SK-N-SH (cell line): ENCODE results near the gene KAT2A. TPM values are rescaled to one million over a fixed set of nuclear protein-coding genes. Genes with fewer than 3 reads are reported as not detected.

Experiments used
- CTCF ChIA-PET: fragments of 300-600, 350-600 bp; formaldehyde crosslinking; extraction: SDS; loops from one replicate; lab custom pipeline; 2021; lab: Yijun Ruan, JAX
- POLR2A ChIA-PET: fragments of 350-600 bp; sonication (Branson Sonifier 250); formaldehyde crosslinking; extraction: SDS; loops from one replicate; lab custom pipeline; 2020; ENCODE audit warnings: antibody characterized with exemption, inconsistent platforms; lab: Yijun Ruan, JAX
- DNase-seq: peaks from one replicate; pipeline ENCODE4 v3.0.0; 2012
- H2AFZ ChIP-seq: fragments of 200-600 bp; sonication (generic); 2 replicates; pipeline ENCODE4 v1.8.1; 2016; ENCODE audit warnings: antibody characterized with exemption, mild to moderate bottlenecking, low read depth
- H3F3A ChIP-seq: fragments of 200-600 bp; sonication (generic); replicated peaks from 2 replicates; pipeline ENCODE3; 2016; ENCODE audit warnings: antibody characterized with exemption, mild to moderate bottlenecking; ENCODE audit not compliant: insufficient read depth
- H3K27ac ChIP-seq, 2 experiments: fragments of 200-500 bp in 1 of 2; fragments of 200-600 bp in 1 of 2; sonication (Bioruptor generic) in 1 of 2; sonication (generic), shearing (Covaris generic) in 1 of 2; 2 replicates each; pipeline versions ENCODE4 v1.5.1 to v1.6.1; 2014 to 2016; ENCODE audit warnings: low read depth in 2 of 2, inconsistent platforms in 1 of 2, low read length in 1 of 2, mild to moderate bottlenecking in 1 of 2, mixed read lengths in 1 of 2
- H3K27me3 ChIP-seq: fragments of 200-600 bp; sonication (generic), shearing (Covaris generic); 2 replicates; pipeline ENCODE4 v1.6.1; 2016; ENCODE audit warnings: mixed run types; ENCODE audit not compliant: insufficient read depth
- H3K36me3 ChIP-seq, 2 experiments: fragments of 200-500 bp in 1 of 2; fragments of 200-600 bp in 1 of 2; sonication (Bioruptor generic) in 1 of 2; sonication (generic) in 1 of 2; replicated peaks in 1 of 2; 2 replicates each; pipeline versions ENCODE3 to v1.5.1; 2014 to 2016; ENCODE audit warnings: low read length in 1 of 2, mild to moderate bottlenecking in 1 of 2; ENCODE audit not compliant: insufficient read depth in 2 of 2, control insufficient read depth in 1 of 2
- H3K4me1 ChIP-seq, 2 experiments: fragments of 200-500 bp in 1 of 2; fragments of 200-600 bp in 1 of 2; sonication (Bioruptor generic) in 1 of 2; sonication (generic), shearing (Covaris generic) in 1 of 2; 2 replicates each; pipeline versions ENCODE4 v1.5.1 to v1.6.1; 2014 to 2016; ENCODE audit warnings: low read depth in 1 of 2, low read length in 1 of 2, mixed run types in 1 of 2; ENCODE audit not compliant: insufficient read depth in 2 of 2, control insufficient read depth in 1 of 2
- H3K4me2 ChIP-seq: fragments of 200-600 bp; sonication (generic), shearing (Covaris generic); 2 replicates; pipeline ENCODE4 v1.6.1; 2017; ENCODE audit warnings: mixed run types
- H3K4me3 ChIP-seq, 2 experiments: fragments of 200-500 bp in 1 of 2; fragments of 200-600 bp in 1 of 2; sonication (Bioruptor generic) in 1 of 2; sonication (generic), shearing (Covaris generic) in 1 of 2; 2 replicates each; pipeline versions ENCODE4 v1.5.1 to v1.8.1; 2014 to 2016; ENCODE audit warnings: low read depth in 2 of 2, inconsistent platforms in 1 of 2, low read length in 1 of 2, mild to moderate bottlenecking in 1 of 2, mixed read lengths in 1 of 2, moderate library complexity in 1 of 2
- H3K79me2 ChIP-seq: fragments of 200-600 bp; sonication (generic); 2 replicates; pipeline ENCODE4 v1.8.1; 2017; ENCODE audit warnings: mild to moderate bottlenecking; ENCODE audit not compliant: insufficient read depth
- H3K9ac ChIP-seq: fragments of 200-600 bp; sonication (generic); 2 replicates; pipeline ENCODE4 v1.6.1; 2017; ENCODE audit warnings: mixed run types
- H3K9me2 ChIP-seq: fragments of 200-600 bp; sonication (generic); 2 replicates; pipeline ENCODE4 v1.6.1; 2017; ENCODE audit warnings: mixed run types
- H3K9me3 ChIP-seq: fragments of 200-600 bp; sonication (generic); 2 replicates; pipeline ENCODE4 v1.6.1; 2017; ENCODE audit warnings: mixed run types, mild to moderate bottlenecking, moderate library complexity
- H4K20me1 ChIP-seq: fragments of 200-600 bp; sonication (generic); 2 replicates; pipeline ENCODE4 v1.6.1; 2017; ENCODE audit warnings: mild to moderate bottlenecking, mixed run types; ENCODE audit not compliant: insufficient read depth
- CHD2 ChIP-seq: fragments of 150-350 bp; IDR thresholded peaks from 2 replicates; pipeline ENCODE4 v1.6.1; 2018; ENCODE audit warnings: low read length; ENCODE audit not compliant: partially characterized antibody
- ELF1 ChIP-seq: IDR thresholded peaks from 2 replicates; pipeline ENCODE4 v1.4.0; 2012
- EP300 ChIP-seq, 2 experiments: IDR thresholded peaks; 2 replicates each; pipeline versions ENCODE4 v1.4.0 to v1.6.1; 2012; ENCODE audit warnings: borderline replicate concordance in 1 of 2, low read depth in 1 of 2, low read length in 1 of 2
- FOSL2 ChIP-seq: IDR thresholded peaks from 2 replicates; pipeline ENCODE4 v1.4.0; 2012; ENCODE audit warnings: low read depth, mild to moderate bottlenecking, moderate library complexity, borderline replicate concordance
- FOXM1 ChIP-seq: IDR thresholded peaks from 2 replicates; pipeline ENCODE4 v1.4.0; 2012; ENCODE audit warnings: low read depth, mild to moderate bottlenecking
- GABPA ChIP-seq: IDR thresholded peaks from 2 replicates; pipeline ENCODE4 v1.4.0; 2012; ENCODE audit warnings: low read depth, mild to moderate bottlenecking
- IRF3 ChIP-seq: fragments of 150-350 bp; IDR thresholded peaks from 2 replicates; pipeline ENCODE4 v1.6.1; 2016; ENCODE audit warnings: mild to moderate bottlenecking, low read depth, low read length
- MAX ChIP-seq: IDR thresholded peaks from 2 replicates; pipeline ENCODE4 v1.4.0; 2012; ENCODE audit warnings: low read depth
- MEF2A ChIP-seq: IDR thresholded peaks from 2 replicates; pipeline ENCODE4 v1.4.0; 2012; ENCODE audit warnings: low read depth, borderline replicate concordance
- NRF1 ChIP-seq: IDR thresholded peaks from 2 replicates; pipeline ENCODE4 v1.6.1; 2012; ENCODE audit warnings: low read depth, mild to moderate bottlenecking, low read length
- POLR2AphosphoS5 ChIP-seq: IDR thresholded peaks from 2 replicates; pipeline ENCODE4 v1.6.1; 2012; ENCODE audit warnings: low read depth, low read length
- RCOR1 ChIP-seq: fragments of 150-350 bp; IDR thresholded peaks from 2 replicates; pipeline ENCODE4 v1.6.1; 2017; ENCODE audit warnings: antibody characterized with exemption, low read length
- REST ChIP-seq: IDR thresholded peaks from 2 replicates; pipeline ENCODE4 v1.6.1; 2012; ENCODE audit warnings: mild to moderate bottlenecking, low read depth, low read length, moderate library complexity
- RFX5 ChIP-seq: IDR thresholded peaks from 2 replicates; pipeline ENCODE4 v1.6.1; 2012; ENCODE audit warnings: mild to moderate bottlenecking, improper control_type of control experiment, low read length
- SMC3 ChIP-seq: IDR thresholded peaks from 2 replicates; pipeline ENCODE4 v1.6.1; 2012; ENCODE audit warnings: low read depth, low read length, improper control_type of control experiment
- TCF12 ChIP-seq: IDR thresholded peaks from 2 replicates; pipeline ENCODE4 v1.4.0; 2012
- TEAD4 ChIP-seq: IDR thresholded peaks from 2 replicates; pipeline ENCODE4 v1.4.0; 2012; ENCODE audit warnings: mild to moderate bottlenecking, borderline replicate concordance; ENCODE audit not compliant: insufficient read depth
- USF2 ChIP-seq: fragments of 150-350 bp; IDR thresholded peaks from 2 replicates; pipeline ENCODE4 v1.6.1; 2017; ENCODE audit warnings: antibody characterized with exemption, low read length, low read depth, borderline replicate concordance
- ZBTB33 ChIP-seq: IDR thresholded peaks from 2 replicates; pipeline ENCODE4 v1.4.0; 2012; ENCODE audit warnings: low read depth, borderline replicate concordance
- WGBS: methylation state at CpG from one replicate; pipeline ENCODE4 v1.1.6; 2017; ENCODE audit warnings: low lambda C conversion rate; 5-methylcytosine and 5-hydroxymethylcytosine counted together
- polyA plus RNA-seq, 3 experiments: library from polyadenylated mRNA; depleted of rRNA; stranded (reverse); fragments of >200 nt; gene quantifications; 2 replicates each; pipeline ENCODE4 v1.2.3, GENCODE V29; 2012

KAT2A gene
- polyA plus RNA-seq, 1 of the 3 experiments (the other 2 are of a cell fraction), result 45.1 TPM

- POLR2A ChIA-PET, result interaction anchor here (0.5 kb wide), 1 partner anchor 9 kb away, joined by 3 read pairs; no protein-coding TSS in a partner anchor
- Histone ChIP-seq H3K4me3 (no peak overlapping the region), H3K4me1 (peaks cover 0 to 4% of the 10 kb centered on the region in 2 experiments; a peak in 1 of 4 replicates), H3K4me2 (no peak overlapping the region), H3F3A (no peaks in the 10 kb centered on the region), H3K9me3 (no peaks in the 10 kb centered on the region), H3K9ac (no peak overlapping the region), H3K9me2 (no peaks in the 10 kb centered on the region), H3K36me3 (no peaks in the 10 kb centered on the region), H3K27me3 (no peaks in the 10 kb centered on the region), H2AFZ (no peak overlapping the region), H3K79me2 (no peaks in the 10 kb centered on the region), H4K20me1 (no peaks in the 10 kb centered on the region), H3K27ac (no peak overlapping the region)
- CTCF ChIA-PET, result interaction anchor here (0.8 to 1.4 kb wide), 3 partner anchors 16 to 64 kb away, joined by 3 read pairs; no protein-coding TSS in a partner anchor
- 80% methylated on average over 6 of the region's 6 CpGs for WGBS
- no peak for DNase-seq
- TF ChIP-seq RFX5, result no peak
- TF ChIP-seq MEF2A, result no peak
- no peak for TF ChIP-seq EP300 (IDR thresholded peaks at IDR 0.05; ENCODE audit: borderline replicate concordance in 1 of 2, low read depth in 1 of 2, low read length in 1 of 2)
Measured at GRCh38 chr17:42165751-42166150, 44.6 kb upstream of the KAT2A start.

- CTCF ChIA-PET, result interaction anchor here (0.8 to 1.4 kb wide), 4 partner anchors 10 to 240 kb away, joined by 3 to 4 read pairs (median 4); partner anchors contain the start of gene KCNH4
- no peak for DNase-seq
- H3K4me1 ChIP-seq, result peaks cover 0 to 6% of the 10 kb centered on the region in 2 experiments; a peak in 1 of 4 replicates
- no peak overlapping the region for H3K4me2 ChIP-seq
- TF ChIP-seq POLR2AphosphoS5, result no peak
- TF ChIP-seq GABPA, result no peak
- no peak for TF ChIP-seq CHD2
- TF ChIP-seq MEF2A, result no peak
- no peak for TF ChIP-seq ELF1
- TF ChIP-seq FOSL2, result no peak
- TF ChIP-seq FOXM1, result no peak
- no peak for TF ChIP-seq NRF1
- TF ChIP-seq REST, result no peak
- no peak for TF ChIP-seq USF2
- no peak for TF ChIP-seq IRF3
- TF ChIP-seq MAX, result no peak
- no peak for TF ChIP-seq ZBTB33
- no peak for TF ChIP-seq RFX5
- no peak for TF ChIP-seq TEAD4
- no peak for TF ChIP-seq SMC3
- TF ChIP-seq TCF12, result no peak
- TF ChIP-seq RCOR1, result no peak
- TF ChIP-seq, all 33 proteins: peak for 0
- Histone ChIP-seq H3F3A (no peaks in the 10 kb centered on the region), H3K9ac (no peak overlapping the region), H3K9me2 (no peaks in the 10 kb centered on the region), H3K27me3 (no peaks in the 10 kb centered on the region), H4K20me1 (no peaks in the 10 kb centered on the region), H2AFZ (no peak overlapping the region), H3K27ac (no peak overlapping the region), H3K36me3 (no peaks in the 10 kb centered on the region), H3K4me3 (no peak overlapping the region), H3K79me2 (no peaks in the 10 kb centered on the region), H3K9me3 (no peaks in the 10 kb centered on the region)
- POLR2A ChIA-PET, result no interaction called here
- WGBS, result 85% methylated on average over 22 of the region's 22 CpGs
Measured at GRCh38 chr17:42163696-42164407, 42.7 kb upstream of the KAT2A start.
